GM19463 (cell line): ENCODE measurements around the gene TAF1B.

ENCODE experiments used
- ATAC-seq: cut with Tn5 transposase; IDR thresholded peaks from one replicate; pipeline ENCODE4 v1.9.1; 2021; ENCODE audit warnings: mild to moderate bottlenecking, moderate library complexity; ENCODE audit not compliant: unreplicated experiment

The TAF1B gene

DNA sequence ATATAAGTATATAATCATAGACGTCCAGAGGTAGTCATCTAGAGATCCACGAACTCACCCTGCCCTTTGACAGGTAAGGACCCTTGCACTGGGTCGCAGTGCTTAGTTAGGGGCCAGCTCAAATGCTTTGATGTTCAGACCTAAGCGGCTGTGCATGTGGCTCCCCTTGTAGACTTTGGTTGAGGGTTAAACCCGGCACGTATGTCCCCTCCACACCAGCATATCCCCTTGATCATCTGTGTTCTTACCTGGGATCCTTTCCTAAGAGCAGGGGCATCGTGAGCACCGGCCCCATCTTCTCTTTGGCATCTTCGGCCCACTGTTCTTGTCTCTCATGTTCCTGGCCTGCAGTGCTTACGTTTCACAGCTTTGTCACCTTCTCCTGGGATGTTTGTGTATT is 139.6 kb downstream of the TAF1B start:
- ATAC-seq = no peak

DNA sequence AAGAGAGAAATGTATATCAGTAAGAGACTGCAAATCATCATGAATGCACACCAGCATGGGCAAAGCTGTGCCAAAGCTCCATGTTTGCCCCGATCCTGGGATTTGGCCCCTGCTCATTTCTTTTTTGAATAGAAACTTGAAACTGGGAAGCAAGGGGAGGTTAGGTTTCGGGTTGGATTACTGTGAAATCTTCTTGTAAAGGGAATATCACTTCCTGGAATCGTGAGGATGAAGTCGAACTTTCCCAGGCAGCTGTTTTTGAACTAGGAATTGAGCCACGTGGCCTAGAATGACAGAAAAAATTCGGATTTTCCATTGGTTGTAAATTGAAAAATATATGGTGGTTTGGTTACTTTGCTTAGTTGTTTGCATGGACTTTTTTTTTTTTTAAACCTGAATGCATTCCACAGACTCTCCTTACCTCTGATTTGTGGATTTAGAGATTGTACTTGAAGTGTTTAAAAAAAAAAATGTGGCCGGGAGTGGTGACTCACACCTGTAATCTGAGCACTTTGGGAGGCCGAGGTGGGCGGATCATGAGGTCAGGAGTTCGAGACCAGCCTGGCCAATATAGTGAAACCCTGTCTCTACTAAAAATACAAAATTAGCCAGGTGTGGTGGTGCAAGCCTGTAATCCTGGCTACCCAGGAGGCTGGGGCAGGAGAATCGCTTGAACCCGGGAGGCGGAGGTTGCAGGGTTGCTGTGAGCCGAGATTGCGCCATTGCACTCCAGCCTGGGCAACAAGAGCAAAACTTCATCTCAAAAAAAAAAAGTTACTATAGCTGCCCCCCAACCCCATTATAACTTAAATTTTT is 140.3 kb downstream of the TAF1B start:
- ATAC-seq = no peak
